GM19468 (cell line): ENCODE results near the gene NPHP4.

Experiments
- ATAC-seq: cut with Tn5 transposase; IDR thresholded peaks from one replicate; pipeline ENCODE4 v1.9.1; 2021; ENCODE audit warnings: mild to moderate bottlenecking, moderate library complexity, moderate number of reproducible peaks; ENCODE audit not compliant: unreplicated experiment; ENCODE audit errors: extremely low read depth

Gene NPHP4

GRCh38 chr1:5976726-5977493 is 15.3 kb downstream of the NPHP4 start:
- ATAC-seq, result no peak

GRCh38 chr1:5976231-5976630 is 16.0 kb downstream of the NPHP4 start:
- ATAC-seq, result no peak

GRCh38 chr1:5975133-5975880 is 16.9 kb downstream of the NPHP4 start:
- no peak for ATAC-seq

- ATAC-seq, result no peak
These were observed 17.6 kb downstream of the NPHP4 start for GRCh38 chr1:5974631-5975030.

- no peak for ATAC-seq
These were observed 18.5 kb downstream of the NPHP4 start for GRCh38 chr1:5973771-5974170.

GRCh38 chr1:5972198-5972520 is 20.1 kb downstream of the NPHP4 start:
- ATAC-seq, result no peak

GRCh38 chr1:5971471-5972197 is 20.6 kb downstream of the NPHP4 start:
- no peak for ATAC-seq

GRCh38 chr1:5970610-5971273 is 21.5 kb downstream of the NPHP4 start:
- ATAC-seq, result no peak

GRCh38 chr1:5969168-5969567 is 23.1 kb downstream of the NPHP4 start:
- ATAC-seq, result no peak

GRCh38 chr1:5968161-5968736 is 24.0 kb downstream of the NPHP4 start:
- no peak for ATAC-seq

- ATAC-seq, result no peak
These were observed 24.7 kb downstream of the NPHP4 start for GRCh38 chr1:5967351-5968160.

- ATAC-seq, result no peak
These were observed 25.6 kb downstream of the NPHP4 start for GRCh38 chr1:5966543-5967205.

- no peak for ATAC-seq
These were observed 26.6 kb downstream of the NPHP4 start for GRCh38 chr1:5965586-5966131.

GRCh38 chr1:5962265-5963105 is 29.7 kb downstream of the NPHP4 start:
- no peak for ATAC-seq

- ATAC-seq, result no peak
These were observed 30.6 kb downstream of the NPHP4 start for GRCh38 chr1:5961601-5962000.

- ATAC-seq, result no peak
These were observed 31.9 kb downstream of the NPHP4 start for GRCh38 chr1:5960336-5960735.

GRCh38 chr1:5959667-5960230 is 32.5 kb downstream of the NPHP4 start:
- no peak for ATAC-seq
